SU-DHL-6 (cell line): Measurements from ENCODE around the gene TAS2R60.

Experiments used
- EZH2phosphoT487 ChIP-seq: fragments of 200-600 bp; sonication (generic), shearing (Covaris generic); conservative IDR thresholded peaks from 2 replicates; pipeline ENCODE4 v1.6.1; 2018; ENCODE audit warnings: mild to moderate bottlenecking, antibody characterized with exemption, low read length, moderate library complexity, mixed read lengths
- TF ChIP-seq, protein P1 (sequence below): fragments of 200-600 bp; sonication (generic); IDR thresholded peaks from one replicate; pipeline ENCODE4 v1.5.1; 2017; ENCODE audit warnings: antibody characterized with exemption, mild to moderate bottlenecking, low read length, moderate library complexity; ENCODE audit not compliant: insufficient read depth, poor library complexity, severe bottlenecking

DNA sequence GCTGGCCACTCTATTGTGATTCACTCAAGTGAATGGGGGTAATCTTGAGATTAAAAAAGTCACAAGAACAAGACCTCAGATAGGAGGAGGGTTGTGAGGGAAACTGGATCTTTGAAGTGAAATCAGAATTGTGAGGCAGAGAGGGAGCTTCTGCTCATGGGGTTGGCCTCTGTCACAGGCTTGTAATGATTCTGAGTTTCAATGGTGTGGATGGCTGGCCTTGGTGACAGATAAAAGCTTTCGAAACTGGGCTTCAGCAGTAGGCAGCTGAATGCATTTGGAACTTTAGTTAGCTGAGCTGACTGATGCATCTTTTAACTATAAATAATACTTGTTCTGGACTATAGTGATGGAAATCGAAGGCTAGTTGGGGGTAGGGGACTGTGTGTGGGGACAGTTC lies 12.2 kb downstream of the TAS2R60 start:
- TF ChIP-seq, protein P1, sequence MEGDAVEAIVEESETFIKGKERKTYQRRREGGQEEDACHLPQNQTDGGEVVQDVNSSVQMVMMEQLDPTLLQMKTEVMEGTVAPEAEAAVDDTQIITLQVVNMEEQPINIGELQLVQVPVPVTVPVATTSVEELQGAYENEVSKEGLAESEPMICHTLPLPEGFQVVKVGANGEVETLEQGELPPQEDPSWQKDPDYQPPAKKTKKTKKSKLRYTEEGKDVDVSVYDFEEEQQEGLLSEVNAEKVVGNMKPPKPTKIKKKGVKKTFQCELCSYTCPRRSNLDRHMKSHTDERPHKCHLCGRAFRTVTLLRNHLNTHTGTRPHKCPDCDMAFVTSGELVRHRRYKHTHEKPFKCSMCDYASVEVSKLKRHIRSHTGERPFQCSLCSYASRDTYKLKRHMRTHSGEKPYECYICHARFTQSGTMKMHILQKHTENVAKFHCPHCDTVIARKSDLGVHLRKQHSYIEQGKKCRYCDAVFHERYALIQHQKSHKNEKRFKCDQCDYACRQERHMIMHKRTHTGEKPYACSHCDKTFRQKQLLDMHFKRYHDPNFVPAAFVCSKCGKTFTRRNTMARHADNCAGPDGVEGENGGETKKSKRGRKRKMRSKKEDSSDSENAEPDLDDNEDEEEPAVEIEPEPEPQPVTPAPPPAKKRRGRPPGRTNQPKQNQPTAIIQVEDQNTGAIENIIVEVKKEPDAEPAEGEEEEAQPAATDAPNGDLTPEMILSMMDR: no peak
- no peak for TF ChIP-seq EZH2phosphoT487
